UCSD-AML1 (cell line): ENCODE results near the gene PARPBP.
"Not testable (repeated sequence)": the region's sequence is repeated elsewhere in the genome, so short reads cannot be mapped to it uniquely, and the experiment has no call there.

Experiments
- DNase-seq: peaks from one replicate; lab custom pipeline; 2025; ENCODE audit not compliant: unreplicated experiment; lab: John Stamatoyannopoulos, UW

Gene PARPBP

DNA sequence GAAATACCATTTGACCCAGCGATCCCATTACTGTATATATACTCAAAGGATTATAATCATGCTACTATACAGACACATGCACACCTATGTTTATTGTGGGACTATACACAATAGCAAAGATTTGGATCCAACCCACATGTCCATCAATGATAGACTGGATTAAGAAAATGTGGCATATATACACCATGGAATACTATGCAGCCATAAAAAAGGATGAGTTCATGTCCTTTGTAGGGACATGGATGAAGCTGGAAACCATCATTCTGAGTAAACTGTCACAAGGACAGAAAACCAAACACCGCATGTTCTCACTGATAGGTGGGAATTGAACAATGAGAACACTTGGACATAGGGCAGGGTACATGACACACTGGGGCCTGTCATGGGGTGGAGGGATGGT, 120.9 kb downstream of the PARPBP start:
- DNase-seq, result not testable (repeated sequence)
